Measurements from ENCODE around the gene FBXO15. TPM values are rescaled to one million over a fixed set of nuclear protein-coding genes. Genes with fewer than 3 reads are reported as not detected.
A peak's percentile ranks its signal among the peaks of the same experiment; 100 is the strongest.

Gene FBXO15, protein sequence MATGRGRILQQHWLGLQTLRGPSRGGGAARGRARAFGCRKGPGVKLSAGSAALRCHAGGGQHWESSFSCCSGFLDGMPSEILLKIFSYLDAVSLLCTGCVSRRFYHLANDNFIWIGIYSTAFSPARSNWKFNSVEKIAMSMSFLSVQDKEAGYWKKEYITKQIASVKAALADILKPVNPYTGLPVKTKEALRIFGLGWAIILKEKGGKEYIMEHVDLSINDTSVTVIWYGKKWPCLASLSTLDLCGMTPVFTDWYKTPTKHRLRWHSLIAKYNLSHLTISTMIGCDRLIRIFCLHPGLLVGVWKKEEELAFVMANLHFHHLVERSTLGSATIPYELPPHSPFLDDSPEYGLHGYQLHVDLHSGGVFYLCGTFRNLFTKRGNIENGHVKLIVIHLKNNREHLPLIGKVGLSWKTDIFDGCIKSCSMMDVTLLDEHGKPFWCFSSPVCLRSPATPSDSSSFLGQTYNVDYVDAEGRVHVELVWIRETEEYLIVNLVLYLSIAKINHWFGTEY
- 2.4 and 2.8 TPM in 2 replicates for polyA plus RNA-seq (2014; cell fraction: cytosol; rRNA removed)
- polyA plus RNA-seq (2014; cell fraction: nucleus; rRNA removed), result 1.8 and 3.6 TPM in 2 replicates

DNA sequence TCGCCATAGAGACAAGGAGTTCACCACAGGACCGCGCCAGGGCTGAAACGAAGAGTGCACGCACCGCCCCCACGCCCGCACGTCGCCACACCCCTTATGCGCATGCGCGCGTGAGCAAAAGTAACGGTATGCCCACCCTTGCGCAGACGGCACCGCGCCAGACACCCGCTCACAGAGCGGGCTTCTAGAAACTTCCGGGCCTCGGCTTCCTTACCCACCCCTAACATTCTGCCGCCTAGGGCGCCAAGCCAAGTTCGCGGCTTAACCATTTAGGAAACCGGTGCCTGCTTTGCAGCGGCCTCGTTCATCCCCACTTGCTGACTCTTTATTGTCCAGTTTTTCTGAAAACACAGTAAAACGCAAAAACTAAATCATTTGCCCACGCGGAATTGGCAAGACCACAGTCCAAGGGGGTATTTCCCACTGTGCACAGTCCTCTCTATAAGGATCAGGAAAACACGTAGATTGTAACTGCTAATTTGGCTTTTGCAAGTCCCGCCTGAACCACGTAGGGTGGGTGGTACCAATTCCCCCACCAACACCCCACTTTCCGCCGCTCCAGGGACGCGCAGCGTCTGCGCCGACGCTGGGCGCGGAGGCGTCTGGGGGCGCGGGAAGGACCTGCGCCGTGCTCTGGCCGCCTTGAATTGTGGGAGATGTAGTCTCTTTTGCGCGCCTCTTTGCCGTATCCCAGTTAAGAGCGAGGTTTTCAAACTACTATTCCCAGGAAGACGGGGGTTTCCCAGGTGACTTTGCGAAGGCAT lies at the start of gene FBXO15, which contains the start of gene TIMM21:
TSS of gene FBXO15 (minus strand) at position 56 of the 764 bp plus-strand sequence. CDS start at position 7, 49 bp downstream.
TSS of gene TIMM21 (plus strand) at position 745 of the 764 bp plus-strand sequence. CDS start 286 bp downstream, outside the sequence.
- DNase-seq (ENCODE audit: low spot score), result peak; percentile 96

DNA sequence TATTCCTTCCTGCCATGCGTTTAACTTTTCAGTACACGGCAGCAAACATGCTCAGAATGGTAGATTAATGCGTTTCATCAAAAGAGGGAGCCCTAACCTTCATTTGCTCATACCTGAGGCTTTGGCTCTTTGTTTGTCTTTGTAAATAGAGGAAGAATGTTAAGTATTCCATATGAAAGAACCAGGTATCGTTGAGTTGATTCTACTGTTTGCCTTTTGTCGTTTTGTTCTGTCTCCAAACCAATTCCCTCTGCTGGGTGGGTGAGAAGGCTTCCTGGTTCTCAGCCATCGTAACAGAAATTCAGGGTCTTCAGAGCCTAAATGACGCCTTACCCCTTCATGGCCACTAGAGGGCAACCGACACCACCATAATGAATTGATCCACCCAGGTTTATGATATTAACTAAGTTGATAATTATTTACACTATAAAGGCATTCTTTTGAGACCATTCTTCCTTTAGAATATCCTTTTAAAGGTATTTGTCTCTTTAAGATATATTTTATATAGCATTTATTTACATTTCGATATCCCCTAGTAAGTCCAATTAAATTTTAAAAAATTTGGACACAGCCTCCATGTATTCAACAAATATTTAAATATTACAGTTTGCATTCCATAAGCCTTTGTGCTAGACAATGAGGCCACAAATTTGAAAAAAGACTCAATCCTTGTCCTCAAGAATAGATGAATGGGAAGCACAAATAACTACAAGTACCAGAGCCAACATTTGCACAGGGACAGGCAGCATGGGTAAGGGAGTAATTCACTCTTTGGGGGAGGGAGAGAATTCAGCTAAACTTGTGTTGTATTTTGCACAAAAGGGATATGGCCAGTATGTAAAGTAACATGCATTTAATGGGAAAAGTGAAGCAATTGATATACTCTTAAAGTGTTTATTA lies 48.8 kb upstream of the FBXO15 start:
- DNase-seq (ENCODE audit: low spot score), result peak; percentile 64

DNA sequence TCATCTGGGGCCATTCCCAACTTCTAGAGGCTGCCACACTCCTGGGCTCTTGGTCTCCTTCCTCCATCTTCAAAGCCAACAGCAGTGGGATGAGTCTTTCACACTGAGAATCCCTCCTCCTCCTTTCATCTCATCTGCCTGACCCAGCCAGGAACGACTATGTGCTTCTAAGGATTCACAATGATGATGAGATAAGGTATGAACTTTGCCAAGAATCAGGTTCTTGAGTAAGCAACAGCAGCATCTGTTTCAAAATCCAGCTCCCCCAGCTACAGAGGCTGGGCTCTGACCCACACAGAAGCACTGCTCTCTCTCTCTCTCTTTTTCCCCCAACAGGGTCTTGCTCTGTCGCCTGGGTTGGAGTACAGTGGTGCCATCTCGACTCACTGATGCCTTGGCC lies 47.1 kb upstream of the FBXO15 start:
- DNase-seq (ENCODE audit: low spot score), result no peak

DNA sequence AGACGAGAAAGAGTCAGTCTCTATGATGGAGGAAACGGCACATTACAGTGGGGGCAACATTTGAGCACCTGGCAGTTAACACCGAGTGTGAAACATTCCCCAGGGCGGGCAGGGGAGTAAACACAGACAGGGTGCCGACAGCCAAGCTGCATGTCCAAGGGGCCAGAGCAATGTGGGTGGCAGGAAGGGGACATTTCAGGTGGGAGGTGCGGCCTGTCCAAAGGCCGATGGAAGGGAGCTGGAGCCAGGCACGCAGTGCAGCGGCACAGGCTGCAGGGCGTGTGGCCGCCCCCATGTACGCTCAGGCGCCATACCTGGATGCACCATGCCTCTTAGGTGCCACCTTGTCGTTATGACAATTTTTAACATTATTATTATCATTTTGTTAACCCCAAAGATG lies 43.9 kb upstream of the FBXO15 start:
- DNase-seq (ENCODE audit: low spot score), result no peak

DNA sequence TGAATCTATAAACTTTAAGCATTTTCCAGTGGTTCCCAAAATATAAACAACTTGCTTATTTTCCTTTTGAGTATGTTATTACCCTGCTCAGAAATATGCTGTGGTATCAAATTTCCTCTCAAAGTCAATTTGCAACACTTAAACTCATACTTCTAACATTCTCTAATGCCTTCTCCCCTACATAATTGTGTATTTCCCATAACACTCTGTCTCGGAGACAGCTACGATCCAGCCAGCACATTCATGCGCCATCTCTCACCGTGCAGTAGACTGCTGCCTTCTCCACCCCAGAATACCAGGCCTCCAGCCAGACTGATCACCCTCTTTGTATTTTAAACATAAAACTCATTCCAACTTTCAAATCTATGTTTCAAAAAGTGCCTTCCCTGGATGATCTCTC lies 42.5 kb upstream of the FBXO15 start:
- no peak for DNase-seq (ENCODE audit: low spot score)

DNA sequence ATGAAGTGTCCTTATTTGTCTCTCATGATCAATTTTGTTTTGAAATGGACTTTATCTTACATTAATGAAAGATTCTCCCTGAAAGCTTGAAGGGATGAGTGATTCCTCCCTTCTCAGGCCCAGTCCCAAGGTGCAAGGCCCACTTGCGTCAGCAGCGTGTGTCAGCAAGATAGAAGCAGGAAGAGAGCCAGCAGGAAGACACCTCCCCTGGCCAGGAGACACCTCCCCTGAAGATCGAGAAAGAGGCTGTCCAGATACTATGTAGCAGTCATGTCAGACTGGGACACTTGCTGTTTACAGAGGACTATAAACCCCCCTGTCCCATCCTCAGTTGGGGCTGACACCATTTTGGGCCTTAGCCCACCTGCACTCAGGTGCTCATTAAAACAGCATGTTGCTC lies 39.0 kb upstream of the FBXO15 start:
- no peak for DNase-seq (ENCODE audit: low spot score)

DNA sequence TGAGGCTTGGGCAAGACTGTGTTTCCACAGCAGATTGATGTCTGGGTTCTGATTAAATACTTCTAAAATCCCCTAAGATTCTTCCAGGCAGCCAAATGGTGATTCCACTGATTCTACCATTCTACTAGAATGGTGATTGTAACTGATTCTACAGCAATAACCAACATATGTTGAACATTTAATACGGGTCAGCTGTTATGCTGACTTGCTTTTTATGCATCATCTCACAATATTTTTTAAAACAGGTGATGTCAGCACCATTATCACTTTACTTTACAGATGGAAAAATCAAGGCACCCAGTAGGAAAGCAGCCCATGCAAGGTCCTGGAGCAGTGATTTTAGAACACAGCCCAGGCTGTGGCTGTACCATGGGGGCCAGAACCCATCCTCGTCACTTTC lies 38.2 kb upstream of the FBXO15 start:
- DNase-seq (ENCODE audit: low spot score), result no peak

DNA sequence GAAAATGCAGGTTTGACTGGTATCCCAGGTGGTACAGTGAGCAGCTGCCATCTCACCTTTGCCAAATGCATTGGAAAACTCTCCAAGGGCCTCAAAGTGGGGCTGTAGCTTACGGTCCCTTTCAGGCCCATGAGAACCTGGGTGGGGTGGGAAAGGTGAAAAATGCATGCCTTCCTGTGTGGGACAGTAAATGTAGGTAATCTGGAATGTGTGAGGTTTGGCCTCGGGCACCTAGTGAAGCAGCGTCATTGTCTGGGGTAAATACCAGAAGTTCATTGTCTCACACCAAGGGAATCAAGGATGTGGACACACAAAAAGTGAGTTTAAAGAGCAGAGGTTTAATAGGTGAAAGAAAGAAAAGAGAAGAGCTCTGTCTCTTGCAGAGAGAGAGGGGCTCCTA lies 37.2 kb upstream of the FBXO15 start:
- no peak for DNase-seq (ENCODE audit: low spot score)

DNA sequence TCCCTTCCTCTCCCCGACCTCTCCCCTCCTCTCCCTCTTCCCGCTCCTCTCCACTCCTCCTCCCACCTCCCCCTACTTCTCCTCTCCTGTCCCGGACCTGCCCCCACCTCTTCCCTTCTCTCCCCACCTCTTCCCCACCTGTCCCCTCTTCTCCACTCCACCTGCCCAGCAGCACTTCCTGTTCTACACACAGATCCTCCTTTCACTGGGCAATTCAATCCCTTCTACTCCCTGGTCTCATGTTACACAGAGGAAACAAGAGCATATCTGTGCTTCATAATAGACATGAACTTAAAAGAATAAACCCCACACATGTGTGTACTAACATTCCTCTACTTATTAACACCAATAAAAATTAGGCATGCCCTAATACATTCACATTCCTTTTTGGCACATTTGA lies 35.5 kb upstream of the FBXO15 start:
- DNase-seq (ENCODE audit: low spot score), result no peak

DNA sequence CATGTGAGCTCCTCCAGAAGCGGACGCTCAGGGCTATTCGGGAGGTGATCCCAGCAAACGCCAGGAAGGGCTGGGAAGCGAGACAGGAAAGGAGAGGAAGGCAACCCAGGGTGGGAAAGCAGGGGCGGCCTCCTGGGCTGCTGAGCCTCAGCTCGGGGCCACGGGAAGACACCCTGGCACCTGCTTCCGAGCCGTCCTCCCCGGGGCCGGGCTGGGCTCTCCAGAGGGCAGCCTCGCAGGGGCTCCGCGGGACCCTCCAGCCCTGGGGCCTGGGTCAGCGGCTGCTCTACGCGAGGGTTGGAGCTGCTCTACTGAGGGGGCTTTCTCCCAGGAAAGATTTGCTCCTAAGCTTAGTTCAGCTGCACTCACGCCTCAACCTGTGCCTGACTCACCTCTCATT lies 34.7 kb upstream of the FBXO15 start:
- DNase-seq (ENCODE audit: low spot score), result no peak

DNA sequence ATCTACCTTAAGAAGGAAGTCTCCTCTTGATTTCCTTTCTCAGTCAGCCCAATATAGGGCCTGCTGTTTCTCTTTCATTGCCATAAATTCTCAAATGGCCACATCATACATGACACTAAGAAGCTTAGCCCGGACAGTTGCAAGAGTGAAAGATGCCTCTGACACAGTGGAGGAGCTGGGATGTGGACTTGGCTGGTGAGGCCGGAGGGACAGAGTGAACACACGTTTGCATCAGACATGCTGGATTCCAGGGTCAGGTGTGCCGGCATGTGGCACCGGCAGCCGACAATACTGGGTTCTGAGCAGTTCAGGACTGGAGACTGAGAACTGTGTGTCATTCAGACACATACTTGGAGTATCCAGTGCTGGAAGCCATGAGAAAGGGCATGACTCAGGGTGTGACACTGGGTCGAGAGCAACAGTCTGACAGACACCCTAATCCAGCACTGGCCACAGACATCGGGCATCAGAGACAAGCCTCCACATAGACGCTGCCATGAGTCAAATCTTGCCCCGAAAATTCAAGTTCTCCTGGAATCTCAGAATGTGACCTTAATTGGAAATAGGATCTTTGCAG lies 32.1 kb upstream of the FBXO15 start:
- DNase-seq (ENCODE audit: low spot score), result no peak

DNA sequence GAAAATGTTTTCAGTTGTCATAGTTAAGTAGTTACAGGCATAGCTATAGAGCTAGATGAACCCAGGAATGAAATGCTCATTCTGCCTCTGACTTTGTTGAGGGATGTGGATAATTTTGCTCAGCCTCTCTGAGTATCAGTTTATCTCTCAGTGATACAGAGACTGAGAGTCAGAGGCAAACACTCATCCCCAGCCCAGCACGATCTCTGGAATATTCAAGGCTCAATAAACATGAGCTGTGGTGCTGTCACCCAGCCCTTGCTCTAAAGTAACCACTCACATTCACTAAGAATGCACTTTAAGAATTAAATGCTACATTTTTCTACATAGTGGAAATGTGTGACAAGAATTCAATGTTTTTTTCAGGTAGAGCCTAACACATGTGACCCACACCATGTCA lies 31.2 kb upstream of the FBXO15 start:
- no peak for DNase-seq (ENCODE audit: low spot score)

DNA sequence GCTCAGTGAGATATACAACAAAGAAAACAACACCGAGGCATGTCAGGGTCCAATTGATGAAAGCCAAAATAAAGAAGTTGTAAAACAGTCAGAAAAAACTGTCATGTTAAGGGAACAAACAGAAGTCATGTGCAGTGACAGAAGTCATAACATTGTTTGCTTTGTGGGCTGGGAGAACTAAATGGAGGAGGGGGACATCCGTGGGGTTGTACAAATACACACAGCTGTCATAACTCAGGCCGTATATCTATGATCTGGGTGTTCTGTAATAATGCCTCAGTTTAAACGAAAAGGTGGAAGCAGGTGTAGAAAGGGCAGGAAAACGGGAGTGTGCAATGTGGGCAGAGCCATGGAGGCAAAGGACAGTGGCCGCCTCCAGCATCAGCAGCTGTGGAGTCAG lies 28.0 kb upstream of the FBXO15 start:
- no peak for DNase-seq (ENCODE audit: low spot score)

DNA sequence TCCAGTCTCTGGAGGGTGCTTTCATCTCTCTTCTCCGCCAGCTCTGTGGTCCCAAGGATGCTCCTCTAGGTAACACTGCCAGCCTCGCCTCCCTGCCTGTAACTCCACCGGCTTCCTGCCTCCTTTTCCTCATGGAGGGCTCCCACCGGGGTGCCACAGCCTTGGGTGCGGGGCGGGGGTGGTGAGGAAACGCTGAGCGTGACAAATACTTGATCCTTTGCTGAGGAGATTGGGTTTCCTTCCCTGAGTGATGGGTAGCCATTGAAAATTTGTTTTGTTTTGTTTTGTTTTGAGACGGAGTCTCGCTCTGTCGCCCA lies 25.8 kb upstream of the FBXO15 start:
- DNase-seq (ENCODE audit: low spot score), result no peak

DNA sequence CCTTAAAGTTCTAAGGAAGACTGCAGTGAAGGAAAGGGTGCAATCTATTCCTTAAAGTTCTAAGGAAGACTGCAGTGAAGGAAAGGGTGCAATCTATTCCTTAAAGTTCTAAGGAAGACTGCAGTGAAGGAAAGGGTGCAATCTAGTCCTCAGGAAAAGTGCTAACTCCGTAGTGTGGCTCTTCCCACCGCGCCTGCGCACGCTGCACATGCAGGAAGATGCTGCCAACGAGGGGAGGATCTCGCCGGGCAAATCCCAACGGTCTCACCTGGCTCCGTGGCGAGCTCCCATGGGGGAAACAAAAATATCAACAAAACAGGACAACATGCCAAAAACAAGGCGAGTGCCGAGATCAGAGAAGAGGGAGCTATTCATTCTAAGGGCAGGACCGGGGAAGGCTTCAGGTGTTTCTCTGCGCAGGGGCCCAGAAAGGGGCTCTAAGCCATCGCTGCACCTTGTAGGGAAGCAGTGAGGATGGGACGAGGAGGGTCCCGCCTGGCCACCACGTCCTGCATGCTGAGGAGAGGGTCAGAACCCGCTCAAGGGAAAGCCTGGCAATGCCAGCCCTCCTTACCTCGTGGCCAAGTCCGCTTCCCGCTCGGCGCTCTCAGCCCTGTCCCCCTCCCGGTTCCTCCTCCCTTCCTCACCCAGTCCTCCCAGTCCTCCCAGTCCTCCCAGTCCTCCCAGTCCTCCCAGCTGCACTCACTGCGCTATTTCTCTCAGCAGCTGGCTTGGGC lies 25.2 kb upstream of the FBXO15 start:
- no peak for DNase-seq (ENCODE audit: low spot score)

DNA sequence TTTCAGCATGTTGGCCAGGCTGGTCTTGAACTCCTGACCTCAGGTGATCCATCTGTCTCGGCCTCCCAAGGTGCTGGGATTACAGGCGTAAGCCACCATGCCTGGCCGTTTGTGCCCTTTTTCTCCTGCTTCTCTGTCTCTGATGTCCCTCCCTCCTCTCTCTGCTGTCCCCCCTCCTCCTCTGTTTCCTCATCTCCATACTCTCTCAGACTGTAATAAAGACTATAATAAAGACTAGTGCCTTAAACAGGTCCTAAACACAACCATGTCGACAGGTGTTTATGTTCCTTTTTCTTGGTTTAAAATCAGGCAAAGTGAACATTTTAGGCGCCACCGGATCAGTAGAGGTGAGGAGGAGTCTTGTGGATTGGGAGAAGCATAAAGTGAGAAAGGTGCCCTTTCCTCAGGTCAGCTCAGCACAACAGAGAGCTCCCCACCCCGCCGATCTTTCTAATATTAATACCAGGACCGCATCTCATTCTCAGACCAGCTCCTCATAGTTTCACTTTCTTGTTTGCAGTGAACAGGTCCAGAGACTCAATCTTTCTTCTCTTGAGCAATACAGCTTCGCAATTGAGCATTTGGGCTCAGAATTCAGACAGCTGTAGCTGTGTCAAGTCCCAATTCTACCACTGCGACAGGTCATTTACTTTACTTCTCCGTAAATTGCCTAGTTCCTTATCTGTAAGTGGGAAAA lies 24.4 kb upstream of the FBXO15 start:
- no peak for DNase-seq (ENCODE audit: low spot score)

DNA sequence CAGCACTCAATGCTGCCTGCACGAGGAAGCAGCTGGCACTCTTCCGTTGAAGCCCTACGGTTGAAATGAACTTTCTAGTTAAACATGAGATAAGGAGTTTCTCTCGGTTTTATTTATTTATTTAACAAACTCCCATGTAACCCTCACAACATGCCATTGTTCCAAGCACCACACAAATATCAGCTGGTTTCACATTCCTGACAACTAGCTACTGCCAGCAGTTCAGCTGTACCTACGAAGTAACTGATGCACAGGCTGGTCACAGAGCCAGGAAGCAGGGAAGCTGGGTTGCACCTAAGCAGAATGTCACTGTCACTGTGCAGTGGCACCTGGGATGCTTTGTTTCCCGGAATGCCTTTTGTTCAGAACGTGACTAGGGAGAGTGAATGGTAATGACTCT lies 18.8 kb upstream of the FBXO15 start:
- no peak for DNase-seq (ENCODE audit: low spot score)

DNA sequence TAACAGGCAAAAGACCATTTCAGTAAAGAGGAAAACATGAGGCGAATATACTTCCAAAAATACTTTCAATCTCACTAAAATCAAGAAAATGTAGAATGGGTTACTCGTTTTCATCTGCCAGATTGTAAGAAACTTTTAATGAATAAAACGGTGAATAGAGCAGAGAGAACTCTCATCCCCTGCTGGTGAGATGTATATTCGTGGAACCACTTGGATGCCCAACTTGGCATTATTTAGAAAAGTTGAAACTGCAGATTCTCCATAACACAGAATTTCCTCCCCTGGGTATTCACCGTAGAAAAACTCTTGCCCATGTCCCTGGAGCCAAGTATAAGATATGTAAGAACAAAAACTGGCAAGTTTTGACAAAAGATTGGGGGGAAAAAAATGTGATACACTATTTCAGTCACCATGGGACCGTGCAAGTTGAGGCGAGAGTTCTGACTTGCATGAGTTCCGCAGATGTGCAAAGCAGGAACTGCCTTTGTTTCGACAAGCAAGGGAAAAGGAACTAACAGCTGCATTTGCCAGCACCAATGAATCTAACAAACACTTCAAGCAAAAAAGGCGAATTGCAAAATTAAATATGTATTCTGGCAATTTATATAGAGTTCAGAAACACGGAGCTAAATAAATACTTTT lies 15.5 kb upstream of the FBXO15 start:
- DNase-seq (ENCODE audit: low spot score), result no peak

DNA sequence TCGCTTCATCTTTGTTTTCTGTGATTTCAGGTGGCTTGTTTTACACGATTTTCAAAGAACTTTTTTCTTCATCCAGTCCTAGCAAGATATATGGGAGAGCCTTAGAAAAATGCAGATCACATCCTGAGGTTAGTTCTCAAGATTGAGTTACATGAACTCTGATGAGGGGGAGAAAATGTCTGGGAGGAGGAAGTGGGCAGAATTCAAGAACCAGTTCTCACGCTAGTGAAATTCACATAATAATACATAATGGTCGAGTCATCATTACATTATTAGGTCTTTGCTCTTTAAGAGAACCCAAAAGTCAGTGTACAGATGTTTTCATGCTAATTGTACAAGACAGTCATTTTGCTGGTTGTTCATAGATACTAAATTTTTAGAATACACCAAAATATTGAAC lies 7.6 kb upstream of the FBXO15 start:
- no peak for DNase-seq (ENCODE audit: low spot score)

Data from SK-N-DZ (cell line).